HG03378 (cell line): ENCODE measurements around the gene FAR1.
A peak's percentile ranks its signal among the peaks of the same experiment; 100 is the strongest.
"Not testable (repeated sequence)": the region's sequence is repeated elsewhere in the genome, so short reads cannot be mapped to it uniquely, and the experiment has no call there.

Experiments
- ATAC-seq: cut with Tn5 transposase; IDR thresholded peaks from one replicate; pipeline ENCODE4 v1.9.1; 2021; ENCODE audit warnings: mild to moderate bottlenecking, moderate library complexity; ENCODE audit not compliant: unreplicated experiment

The FAR1 gene, protein sequence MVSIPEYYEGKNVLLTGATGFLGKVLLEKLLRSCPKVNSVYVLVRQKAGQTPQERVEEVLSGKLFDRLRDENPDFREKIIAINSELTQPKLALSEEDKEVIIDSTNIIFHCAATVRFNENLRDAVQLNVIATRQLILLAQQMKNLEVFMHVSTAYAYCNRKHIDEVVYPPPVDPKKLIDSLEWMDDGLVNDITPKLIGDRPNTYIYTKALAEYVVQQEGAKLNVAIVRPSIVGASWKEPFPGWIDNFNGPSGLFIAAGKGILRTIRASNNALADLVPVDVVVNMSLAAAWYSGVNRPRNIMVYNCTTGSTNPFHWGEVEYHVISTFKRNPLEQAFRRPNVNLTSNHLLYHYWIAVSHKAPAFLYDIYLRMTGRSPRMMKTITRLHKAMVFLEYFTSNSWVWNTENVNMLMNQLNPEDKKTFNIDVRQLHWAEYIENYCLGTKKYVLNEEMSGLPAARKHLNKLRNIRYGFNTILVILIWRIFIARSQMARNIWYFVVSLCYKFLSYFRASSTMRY

DNA sequence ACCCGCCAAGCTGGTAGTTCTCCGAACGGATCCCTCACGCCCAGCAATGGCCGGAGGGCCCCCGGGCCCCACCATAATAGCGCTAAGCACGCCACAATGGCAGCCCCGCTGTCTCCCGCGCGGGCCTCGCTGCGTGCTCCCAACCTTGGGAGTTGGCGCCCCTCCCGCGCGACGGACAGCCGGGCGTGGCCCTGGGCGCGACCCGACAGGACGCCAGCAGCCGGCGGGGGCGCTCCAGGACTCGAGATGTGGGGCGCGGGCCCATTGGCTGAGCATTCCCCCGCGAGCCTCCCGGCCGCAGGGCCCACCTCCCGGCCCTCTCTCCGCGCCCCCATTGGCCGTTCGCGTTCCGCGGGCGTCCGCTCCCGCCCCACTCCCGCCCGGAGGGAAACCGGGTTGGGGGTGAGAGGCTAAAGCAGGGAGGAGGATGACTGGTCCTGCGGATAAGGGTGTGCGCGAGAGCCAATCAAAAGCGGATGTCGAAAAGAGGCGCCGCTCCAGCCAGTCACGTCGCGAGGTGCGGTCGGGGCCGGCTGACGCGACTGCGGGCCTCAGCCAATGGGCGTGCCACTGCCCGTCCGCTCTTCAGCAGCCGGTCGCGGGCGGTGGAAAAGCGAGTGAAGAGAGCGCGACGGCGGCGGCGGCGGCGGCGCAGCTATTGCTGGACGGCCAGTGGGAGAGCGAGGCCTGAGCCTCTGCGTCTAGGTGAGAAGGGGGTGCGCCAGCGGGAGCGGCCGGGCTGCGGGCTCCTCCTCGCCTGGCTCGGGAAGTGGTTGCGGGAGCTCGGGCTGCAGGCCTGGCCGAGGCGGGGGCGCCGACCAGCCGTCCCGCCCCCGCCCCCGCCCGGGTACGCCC is at the start of gene FAR1:
Gene FAR1, plus strand, starts transcription at position 567 of the 855 bp plus-strand sequence. CDS start 26,098 bp downstream, outside the sequence.
- peak; percentile 88 for ATAC-seq

GRCh38 chr11:13620063-13620462 is 48.4 kb upstream of the FAR1 start:
- ATAC-seq, result no peak

- ATAC-seq, result not testable (repeated sequence)
Observed at GRCh38 chr11:13626818-13627217, 41.6 kb upstream of the FAR1 start.

DNA sequence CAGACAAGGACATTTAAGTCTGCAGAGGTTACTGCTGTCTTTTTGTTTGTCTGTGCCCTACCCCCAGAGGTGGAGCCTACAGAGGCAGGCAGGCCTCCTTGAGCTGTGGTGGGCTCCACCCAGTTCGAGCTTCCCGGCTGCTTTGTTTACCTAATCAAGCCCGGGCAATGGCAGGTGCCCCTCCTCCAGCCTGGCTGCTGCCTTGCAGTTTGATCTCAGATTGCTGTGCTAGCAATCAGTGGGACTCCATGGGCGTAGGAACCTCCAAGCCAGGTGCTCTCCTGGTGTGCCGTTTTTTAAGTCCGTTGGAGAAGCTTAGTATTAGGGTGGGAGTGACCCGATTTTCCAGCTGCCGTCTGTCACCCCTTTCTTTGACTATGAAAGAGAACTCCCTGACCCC is 39.8 kb upstream of the FAR1 start:
- ATAC-seq, result not testable (repeated sequence)

- ATAC-seq, result no peak
Observed at GRCh38 chr11:13629779-13630178, 38.7 kb upstream of the FAR1 start.

- no peak for ATAC-seq
Observed at GRCh38 chr11:13635290-13635689, 33.2 kb upstream of the FAR1 start.

DNA sequence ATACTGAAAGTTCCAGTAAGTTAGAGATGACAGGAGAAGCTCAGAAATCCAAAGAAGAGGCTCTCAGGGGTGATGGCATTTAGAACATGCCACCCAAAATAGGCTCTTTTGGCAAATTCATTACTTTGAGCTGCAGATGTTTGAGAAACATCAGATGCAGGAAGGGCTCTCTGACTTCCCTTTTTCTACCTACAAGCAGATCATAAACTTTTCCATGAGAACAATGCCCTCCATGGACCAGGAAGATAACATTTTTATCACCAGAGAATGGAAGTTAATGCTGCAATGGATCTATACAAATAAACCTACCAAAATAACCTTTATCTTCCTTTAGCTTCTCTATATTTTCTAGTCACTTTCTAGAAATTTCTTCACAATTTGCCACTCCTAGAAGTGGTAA is 32.7 kb upstream of the FAR1 start:
- no peak for ATAC-seq

- ATAC-seq, result no peak
Observed at GRCh38 chr11:13637125-13638069, 31.1 kb upstream of the FAR1 start.

DNA sequence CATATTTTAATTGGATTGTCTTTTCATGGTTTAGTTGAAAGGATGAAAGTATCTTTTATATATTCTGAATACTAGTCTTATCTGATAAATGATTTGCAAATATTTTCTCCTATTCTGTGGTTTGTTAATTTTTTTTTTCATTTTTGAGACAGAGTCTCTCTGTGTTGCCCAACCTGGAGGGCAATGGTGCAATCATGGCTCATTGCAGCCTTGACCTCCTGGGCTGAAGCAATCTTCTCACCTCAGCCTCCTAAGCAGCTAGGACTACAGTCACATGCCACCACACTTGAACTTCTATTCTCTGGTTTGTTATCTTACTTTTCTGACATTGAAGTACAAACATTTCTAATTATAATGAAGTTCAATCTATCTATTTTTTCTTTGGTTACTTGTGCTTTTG is 30.0 kb upstream of the FAR1 start:
- ATAC-seq, result no peak

GRCh38 chr11:13644997-13645687 is 23.3 kb upstream of the FAR1 start:
- no peak for ATAC-seq

DNA sequence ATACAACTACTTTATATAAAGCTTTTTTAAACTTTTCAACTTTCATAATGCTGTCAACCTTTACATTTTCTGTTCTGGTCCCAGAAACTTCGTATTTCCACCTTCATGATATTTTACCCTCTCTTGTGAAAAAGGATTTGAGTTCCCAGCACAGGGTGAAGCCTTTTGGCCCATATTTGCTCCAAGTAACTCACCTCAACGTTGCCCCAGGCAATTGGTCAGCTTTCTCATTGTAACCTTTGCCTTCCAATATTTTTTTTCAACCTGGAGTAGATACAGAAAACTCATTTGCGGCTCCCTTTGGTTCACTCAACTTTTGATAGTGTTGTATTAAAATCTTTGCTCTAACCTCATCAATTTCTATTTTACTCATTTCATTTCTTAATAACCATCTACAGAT is 21.1 kb upstream of the FAR1 start:
- no peak for ATAC-seq

- no peak for ATAC-seq
Observed at GRCh38 chr11:13649619-13650018, 18.8 kb upstream of the FAR1 start.

DNA sequence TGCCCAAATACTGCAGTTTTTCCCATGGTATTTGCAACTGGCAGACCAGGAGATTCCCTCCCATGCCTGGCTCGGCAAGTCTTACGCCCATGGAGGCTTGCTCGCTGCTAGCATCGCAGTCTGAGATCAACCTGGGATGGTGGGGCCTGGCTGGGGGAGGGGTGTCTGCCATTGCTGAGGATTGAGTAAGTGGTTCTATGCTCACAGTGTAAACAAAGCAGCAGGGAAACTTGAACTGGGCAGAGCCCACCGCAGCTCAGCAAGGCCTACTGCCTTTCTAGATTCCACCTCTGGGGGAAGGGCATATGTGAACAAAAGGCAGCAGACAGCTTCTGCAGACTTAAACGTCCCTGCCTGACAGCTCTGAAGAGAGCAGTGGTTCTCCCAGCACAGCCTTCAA is 17.0 kb upstream of the FAR1 start:
- not testable (repeated sequence) for ATAC-seq

DNA sequence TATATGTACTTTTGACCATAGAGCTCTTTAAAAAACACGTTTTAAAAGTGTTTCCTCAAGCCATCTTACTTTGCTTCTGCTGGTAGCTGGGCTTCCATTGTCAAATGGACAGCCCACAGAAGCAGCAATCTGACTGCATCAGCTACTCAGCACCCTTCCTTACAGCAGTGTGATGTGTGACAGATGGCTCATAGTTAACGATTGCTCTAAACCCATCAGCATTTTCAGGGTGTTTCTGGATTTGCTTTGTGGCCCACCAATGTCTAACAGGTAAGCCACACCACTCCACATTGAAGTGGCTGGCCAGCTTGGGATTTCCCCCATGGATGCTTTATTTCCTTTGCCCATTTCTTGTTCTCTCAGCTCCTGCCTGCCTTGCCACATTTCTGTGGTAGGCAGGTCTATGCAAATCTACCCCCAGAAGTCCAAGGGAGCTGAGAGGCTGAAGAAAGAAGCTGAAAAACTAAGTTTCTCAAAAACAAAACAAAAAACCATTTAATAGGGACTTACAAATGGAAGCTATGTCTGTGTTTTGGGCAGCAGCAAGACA is 7.3 kb upstream of the FAR1 start:
- ATAC-seq, result no peak

DNA sequence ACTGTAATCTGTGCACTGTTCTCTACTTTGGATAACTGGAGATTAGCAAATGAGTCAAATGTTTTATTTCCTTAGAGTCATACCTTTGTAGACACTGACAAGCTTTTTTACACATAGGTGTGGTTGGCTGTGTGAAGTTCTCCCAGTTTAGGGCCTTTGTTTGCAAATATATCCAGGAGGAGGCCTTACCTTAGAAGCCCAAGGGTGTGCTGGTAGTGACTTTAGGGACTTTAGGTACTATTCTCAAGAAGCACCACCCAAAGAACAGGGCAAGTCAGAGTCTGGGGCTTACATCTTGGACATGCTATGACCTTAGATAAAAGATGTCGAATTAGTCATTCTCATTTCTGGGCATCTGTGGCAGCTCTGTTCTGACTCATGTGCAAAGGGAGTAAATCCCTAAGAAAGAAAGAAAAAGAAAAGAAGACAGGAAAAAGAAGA is 4.8 kb upstream of the FAR1 start:
- ATAC-seq, result no peak

DNA sequence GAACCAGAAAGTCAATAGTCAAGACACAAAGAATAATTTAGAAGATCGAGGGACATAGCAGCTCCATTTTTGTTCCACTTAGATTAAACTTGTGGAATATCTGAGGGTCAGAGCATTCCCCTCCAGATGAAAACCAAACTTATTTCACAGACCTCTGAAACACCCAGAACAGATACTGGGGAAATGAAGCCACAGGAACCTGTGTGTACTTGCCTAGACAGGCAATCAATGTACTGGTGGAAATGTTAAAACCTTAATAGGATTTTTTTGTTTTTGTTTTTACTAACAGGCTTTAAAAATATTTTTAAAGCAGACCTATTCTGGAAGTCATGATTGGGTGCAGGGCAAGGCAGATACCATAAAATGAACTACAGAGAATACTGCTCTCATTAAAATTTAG is 4.1 kb upstream of the FAR1 start:
- no peak for ATAC-seq

DNA sequence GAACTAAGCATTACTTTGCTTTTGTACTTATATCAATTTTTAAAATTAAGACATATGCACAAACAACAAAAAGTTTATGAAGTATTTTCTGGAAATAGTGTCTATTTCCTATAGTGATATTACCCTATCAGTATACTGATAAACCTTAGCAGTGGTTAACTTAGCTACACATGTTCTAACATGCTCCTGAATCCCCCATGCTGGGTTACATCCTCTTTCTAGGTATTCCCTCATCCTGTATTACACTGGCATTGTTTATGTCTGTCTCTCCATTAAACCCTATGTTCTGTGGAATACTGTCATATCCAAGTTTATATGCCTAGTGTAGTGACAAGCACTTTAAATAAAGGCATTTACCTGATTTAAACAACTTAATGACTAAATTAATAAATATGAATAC is 1.8 kb upstream of the FAR1 start:
- ATAC-seq, result no peak

DNA sequence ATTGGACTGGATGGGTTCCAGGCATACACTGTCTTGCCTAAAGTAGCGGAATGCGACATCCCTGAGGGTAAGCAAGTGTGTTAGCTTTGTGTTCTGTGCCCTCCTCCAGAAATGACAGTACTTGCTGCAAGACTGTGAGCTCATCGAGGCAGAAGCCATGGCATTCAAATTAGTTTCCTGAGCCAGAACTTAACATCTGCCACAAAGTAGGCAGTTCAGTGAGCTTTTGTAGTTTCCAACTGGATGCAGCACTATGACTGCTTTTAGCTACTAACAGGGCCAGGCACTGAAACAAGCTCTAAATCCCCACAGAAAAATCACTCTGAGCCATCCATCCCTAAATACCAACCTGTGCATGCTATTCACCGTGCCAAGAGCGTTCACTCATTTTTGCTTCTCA is 1.2 kb upstream of the FAR1 start:
- no peak for ATAC-seq

- ATAC-seq, result peak; percentile 11
Observed at GRCh38 chr11:13667795-13668101, 720 bp upstream of the FAR1 start.

GRCh38 chr11:13668957-13669521 is 571 bp downstream of the FAR1 start:
- peak; percentile 2 for ATAC-seq
